Stimulated activated CD4-positive, alpha-beta T cell treated with anti-CD3 and anti-CD28 coated beads, Interleukin-1b, Interleukin-23, amount 100 ng/mL, for 1 hour (primary cell): Measurements from ENCODE around the gene BICC1.

Experiments used
- DNase-seq, 2 donors: peaks; one replicate each; pipeline ENCODE4 v3.0.0-alpha.2; 2020; ENCODE audit warnings: low read depth in 2 of 2

Gene BICC1

GRCh38 chr10:58648131-58648530 lies 135.5 kb downstream of the BICC1 start:
- DNase-seq, result no peak

GRCh38 chr10:58651040-58651439 lies 138.4 kb downstream of the BICC1 start:
- DNase-seq, result no peak

GRCh38 chr10:58651742-58652141 lies 139.1 kb downstream of the BICC1 start:
- no peak for DNase-seq

DNA sequence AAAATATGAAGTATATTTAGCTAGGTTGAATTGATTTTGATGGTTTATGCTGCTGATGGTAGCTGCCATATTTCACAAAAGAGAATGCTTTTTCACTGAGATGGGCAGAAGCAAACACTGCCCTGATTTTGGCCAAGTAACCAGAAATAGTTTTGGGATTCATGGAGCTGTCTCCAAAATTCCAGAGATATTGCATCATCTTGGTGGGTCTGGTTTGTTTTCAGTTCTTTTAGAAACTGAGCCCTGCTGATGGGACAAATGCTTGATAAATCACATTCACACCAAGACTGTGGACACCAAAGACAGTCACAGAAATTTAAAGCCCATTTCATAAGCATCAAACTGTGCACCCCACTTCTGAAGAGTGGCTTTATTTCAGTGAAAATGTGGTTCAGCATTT lies 140.5 kb downstream of the BICC1 start:
- DNase-seq, result no peak

DNA sequence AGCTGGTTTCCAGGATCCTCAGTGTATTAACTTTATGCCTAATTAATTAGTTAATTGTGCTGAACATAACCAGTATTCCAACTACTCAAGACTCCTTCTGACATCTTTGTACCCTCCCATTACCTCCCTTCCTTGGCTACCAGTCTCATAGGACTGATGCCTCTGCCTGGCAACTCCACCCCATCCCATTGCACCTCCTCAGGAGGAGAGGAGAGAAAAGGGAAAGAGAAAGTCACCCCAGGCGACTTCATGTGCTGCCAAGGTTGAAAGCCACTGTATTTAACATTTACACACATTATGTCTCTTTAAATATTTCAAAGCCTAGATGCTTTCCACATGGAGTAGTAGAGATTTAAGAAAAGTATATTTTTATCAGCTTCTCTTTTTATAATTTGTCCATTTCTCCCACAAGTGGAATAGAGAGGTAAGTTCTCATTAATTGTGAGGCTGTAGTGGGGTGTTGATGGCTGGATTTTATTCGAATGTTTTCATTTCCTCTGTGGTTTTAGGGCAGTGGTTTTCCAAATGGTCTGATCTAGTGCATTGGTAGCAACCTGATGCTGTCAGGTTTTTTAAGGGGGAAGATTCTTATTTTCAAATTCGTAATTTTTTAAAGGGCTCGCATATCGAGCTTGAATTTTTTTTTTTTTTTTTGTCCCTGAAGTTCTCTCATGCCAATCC lies 148.0 kb downstream of the BICC1 start:
- no peak for DNase-seq

GRCh38 chr10:58661336-58661735 lies 148.7 kb downstream of the BICC1 start:
- no peak for DNase-seq

- no peak for DNase-seq
These were observed 149.2 kb downstream of the BICC1 start for GRCh38 chr10:58661902-58662301.

GRCh38 chr10:58662314-58662713 lies 149.6 kb downstream of the BICC1 start:
- no peak for DNase-seq

GRCh38 chr10:58665361-58665760 lies 152.7 kb downstream of the BICC1 start:
- no peak for DNase-seq

GRCh38 chr10:58666024-58666423 lies 153.4 kb downstream of the BICC1 start:
- no peak for DNase-seq

- no peak for DNase-seq
These were observed 155.1 kb downstream of the BICC1 start for GRCh38 chr10:58667658-58668310.

GRCh38 chr10:58672845-58673244 lies 160.2 kb downstream of the BICC1 start:
- no peak for DNase-seq

DNA sequence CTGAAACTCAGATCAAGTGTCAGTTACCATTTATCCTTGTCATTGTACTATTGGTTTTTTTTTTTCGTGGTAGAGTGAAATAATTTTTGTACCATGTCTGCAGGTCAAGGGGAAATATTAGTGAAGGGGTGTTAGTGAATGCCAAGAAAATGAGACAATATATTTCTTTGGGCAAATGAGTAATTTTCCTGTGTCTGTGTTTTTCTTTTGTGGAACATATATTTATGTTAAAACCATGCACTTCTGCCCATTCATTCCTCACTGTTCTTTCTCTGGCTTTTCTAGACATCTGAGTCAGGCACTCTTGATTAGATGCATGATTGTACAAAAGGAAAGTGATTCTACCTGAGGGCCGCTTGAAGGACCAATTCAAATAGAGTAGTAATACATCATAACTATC lies 161.6 kb downstream of the BICC1 start:
- no peak for DNase-seq

DNA sequence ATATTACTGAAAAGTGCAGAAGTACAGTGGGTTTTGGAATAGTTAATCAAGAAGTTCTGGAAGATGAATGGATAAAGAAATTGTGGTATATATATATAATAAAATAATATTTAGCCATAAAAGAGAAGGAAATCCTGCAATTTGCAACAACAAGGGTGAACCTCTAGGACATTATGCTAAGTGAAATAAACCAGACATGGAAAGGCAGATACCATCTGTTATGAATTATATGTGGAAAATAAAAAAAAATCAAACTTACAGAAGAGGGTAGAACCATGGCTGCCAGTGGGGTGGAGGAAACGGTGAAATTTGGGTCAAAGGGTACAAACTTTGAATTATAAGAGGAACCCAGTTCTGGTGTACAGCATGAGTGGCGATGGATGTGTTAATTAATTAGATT lies 162.6 kb downstream of the BICC1 start:
- DNase-seq, result no peak

GRCh38 chr10:58691528-58691927 lies 178.9 kb downstream of the BICC1 start:
- no peak for DNase-seq

- DNase-seq, result no peak
These were observed 181.2 kb downstream of the BICC1 start for GRCh38 chr10:58693919-58694318.

DNA sequence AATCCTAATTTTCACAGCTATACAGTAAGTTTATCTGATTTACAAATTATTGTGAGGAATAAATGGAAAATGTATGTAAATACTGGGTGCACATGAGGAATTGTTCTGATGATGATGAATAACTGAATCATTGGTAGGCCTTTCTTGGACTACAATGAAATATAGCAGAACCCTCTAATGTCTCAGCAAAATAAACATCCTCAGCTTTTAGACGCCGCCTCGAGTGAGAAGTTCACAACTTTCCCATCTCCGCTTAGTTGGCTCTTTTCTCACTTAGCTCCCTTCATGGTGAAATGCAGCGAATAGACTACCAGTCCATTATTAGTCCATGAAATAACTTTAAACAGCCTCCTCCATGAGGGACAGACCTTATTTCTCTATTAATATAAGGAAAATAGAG lies 182.3 kb downstream of the BICC1 start:
- DNase-seq, result no peak

DNA sequence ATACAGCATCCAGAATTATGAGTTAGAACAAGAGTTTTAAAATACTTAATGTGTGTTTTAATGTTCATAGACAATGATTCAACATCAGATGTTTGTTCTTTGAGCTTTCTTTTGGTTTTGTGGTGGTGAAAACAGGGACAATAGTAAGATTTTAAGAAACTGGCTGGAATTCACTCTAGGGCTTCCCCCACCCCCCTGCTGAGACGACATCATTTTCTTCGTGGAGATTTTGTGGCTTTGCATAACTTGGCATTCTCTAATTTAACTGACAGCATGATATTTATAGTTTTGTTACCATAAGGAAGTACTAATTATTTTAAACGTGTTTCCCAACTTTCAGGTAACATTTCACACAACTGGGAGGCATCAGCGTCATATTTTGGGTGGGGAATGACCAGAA lies 184.1 kb downstream of the BICC1 start:
- no peak for DNase-seq

- no peak for DNase-seq
These were observed 185.0 kb downstream of the BICC1 start for GRCh38 chr10:58697691-58698090.

GRCh38 chr10:58698777-58699356 lies 186.2 kb downstream of the BICC1 start:
- DNase-seq, result no peak

DNA sequence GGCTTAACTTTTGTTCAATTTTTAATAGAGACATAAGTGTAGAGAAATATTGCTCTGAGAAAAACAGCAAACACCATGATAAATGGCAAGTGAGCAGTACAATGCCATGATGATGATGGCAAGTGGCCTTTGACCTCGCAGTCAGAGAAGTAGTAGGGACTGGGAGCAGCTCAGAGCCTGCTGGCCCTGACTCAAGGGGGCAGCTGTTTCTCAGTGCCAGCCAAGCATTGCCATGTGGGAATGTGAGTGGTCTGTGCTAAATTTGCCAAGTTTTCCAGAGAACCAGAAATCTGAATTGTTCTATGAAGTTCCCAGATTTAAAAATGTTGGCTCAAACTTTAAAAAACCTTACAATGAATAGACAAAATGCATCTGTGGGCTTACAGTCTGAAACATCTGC lies 187.9 kb downstream of the BICC1 start:
- no peak for DNase-seq

DNA sequence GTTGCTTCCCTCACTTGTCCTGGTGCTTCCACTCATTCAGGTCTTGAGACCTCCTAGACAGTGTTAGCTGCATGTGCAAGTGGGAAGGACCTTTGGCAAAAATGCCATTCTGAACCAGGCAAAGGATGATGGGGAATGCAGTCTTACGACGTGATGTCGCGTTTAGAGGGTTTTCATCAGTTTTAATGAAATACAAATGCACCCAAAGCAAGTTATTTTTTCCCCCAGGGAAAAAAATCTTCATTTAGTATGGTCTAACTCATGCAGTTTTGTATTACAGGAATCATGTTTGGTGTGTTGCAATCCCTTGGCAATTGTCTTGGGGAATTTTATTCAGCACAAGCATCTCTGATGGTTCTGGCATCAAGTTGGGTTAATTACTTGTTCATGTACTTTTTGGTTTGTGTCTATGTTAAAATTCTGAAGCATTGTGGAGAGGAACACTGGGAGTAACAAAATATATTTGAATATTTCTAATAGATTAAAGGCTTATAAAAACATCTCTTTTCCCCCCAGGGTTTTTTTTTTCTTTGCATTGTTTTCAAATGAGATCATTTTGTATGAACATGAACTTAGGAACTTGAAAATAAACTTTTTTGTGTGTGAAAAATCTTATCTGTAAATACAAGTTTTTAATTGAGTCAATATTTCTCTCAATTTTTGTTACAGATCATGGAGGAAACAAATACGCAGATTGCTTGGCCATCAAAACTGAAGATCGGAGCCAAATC lies 188.9 kb downstream of the BICC1 start:
- DNase-seq, result no peak

GRCh38 chr10:58704226-58704625 lies 191.6 kb downstream of the BICC1 start:
- DNase-seq, result no peak
